ENCODE measurements around the gene NFE2L3.
"Not testable (repeated sequence)": the region's sequence is repeated elsewhere in the genome, so short reads cannot be mapped to it uniquely, and the experiment has no call there.

Gene NFE2L3

GRCh38 chr7:26151953-26152781 lies at the start of gene NFE2L3:
NFE2L3 (plus strand) TSS chr7:26152198; CDS start chr7:26152499, 301 bp downstream.
- peak; percentile 77 for DNase-seq

- DNase-seq: no peak
Observed at GRCh38 chr7:26103596-26103995, 48.4 kb upstream of the NFE2L3 start.

GRCh38 chr7:26105236-26105635 lies 46.8 kb upstream of the NFE2L3 start:
- DNase-seq: no peak

GRCh38 chr7:26105931-26106330 lies 46.1 kb upstream of the NFE2L3 start:
- DNase-seq: no peak

- no peak for DNase-seq
Observed at GRCh38 chr7:26112203-26112740, 39.7 kb upstream of the NFE2L3 start.

GRCh38 chr7:26115650-26116049 lies 36.3 kb upstream of the NFE2L3 start:
- no peak for DNase-seq

- no peak for DNase-seq
Observed at GRCh38 chr7:26117142-26117807, 34.7 kb upstream of the NFE2L3 start.

GRCh38 chr7:26117970-26118369 lies 34.0 kb upstream of the NFE2L3 start:
- no peak for DNase-seq

GRCh38 chr7:26122745-26123144 lies 29.3 kb upstream of the NFE2L3 start:
- no peak for DNase-seq

- not testable (repeated sequence) for DNase-seq
Observed at GRCh38 chr7:26124775-26125174, 27.2 kb upstream of the NFE2L3 start.

- no peak for DNase-seq
Observed at GRCh38 chr7:26127411-26127810, 24.6 kb upstream of the NFE2L3 start.

- DNase-seq: no peak
Observed at GRCh38 chr7:26131056-26131589, 20.9 kb upstream of the NFE2L3 start.

GRCh38 chr7:26135076-26135475 lies 16.9 kb upstream of the NFE2L3 start:
- no peak for DNase-seq

GRCh38 chr7:26135551-26135950 lies 16.4 kb upstream of the NFE2L3 start:
- DNase-seq: no peak

- no peak for DNase-seq
Observed at GRCh38 chr7:26136831-26137230, 15.2 kb upstream of the NFE2L3 start.

GRCh38 chr7:26140380-26140779 lies 11.6 kb upstream of the NFE2L3 start:
- DNase-seq: no peak

GRCh38 chr7:26141077-26141476 lies 10.9 kb upstream of the NFE2L3 start:
- DNase-seq: no peak

GRCh38 chr7:26143298-26144048 lies 8.5 kb upstream of the NFE2L3 start:
- DNase-seq: no peak

- no peak for DNase-seq
Observed at GRCh38 chr7:26144184-26145080, 7.6 kb upstream of the NFE2L3 start.

GRCh38 chr7:26145238-26145637 lies 6.8 kb upstream of the NFE2L3 start:
- no peak for DNase-seq

- no peak for DNase-seq
Observed at GRCh38 chr7:26147030-26147429, 5.0 kb upstream of the NFE2L3 start.

Data from activated gamma-delta T cell treated with Interleukin-2 at 50 U/mL for 16 hours (primary cell).